Measurements from ENCODE around the gene DNAJC5.
"Not testable (repeated sequence)": the region's sequence is repeated elsewhere in the genome, so short reads cannot be mapped to it uniquely, and the experiment has no call there.

DNAJC5 gene

DNA sequence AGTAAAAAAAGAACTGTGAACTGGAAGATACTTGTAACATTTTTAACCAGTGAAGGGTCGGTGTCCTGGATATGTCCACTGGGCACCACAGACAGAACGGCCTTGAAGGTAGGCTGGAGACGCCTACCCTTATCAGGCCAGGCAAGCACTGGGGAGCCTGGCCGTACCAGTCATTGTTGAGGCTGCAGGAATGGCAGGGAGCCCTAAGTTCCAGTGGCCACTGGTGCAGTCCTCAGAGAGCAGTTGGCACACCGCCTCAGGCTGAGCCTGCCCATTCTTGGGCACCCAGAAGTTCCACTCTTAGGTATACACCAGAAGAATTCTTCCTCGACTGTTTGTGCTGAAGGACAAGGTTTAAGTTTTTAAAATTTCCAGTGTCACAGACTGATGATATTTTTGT is 20.5 kb downstream of the DNAJC5 start:
- DNase-seq: no peak

GRCh38 chr20:63916371-63916939 is 21.5 kb downstream of the DNAJC5 start:
- not testable (repeated sequence) for DNase-seq

DNA sequence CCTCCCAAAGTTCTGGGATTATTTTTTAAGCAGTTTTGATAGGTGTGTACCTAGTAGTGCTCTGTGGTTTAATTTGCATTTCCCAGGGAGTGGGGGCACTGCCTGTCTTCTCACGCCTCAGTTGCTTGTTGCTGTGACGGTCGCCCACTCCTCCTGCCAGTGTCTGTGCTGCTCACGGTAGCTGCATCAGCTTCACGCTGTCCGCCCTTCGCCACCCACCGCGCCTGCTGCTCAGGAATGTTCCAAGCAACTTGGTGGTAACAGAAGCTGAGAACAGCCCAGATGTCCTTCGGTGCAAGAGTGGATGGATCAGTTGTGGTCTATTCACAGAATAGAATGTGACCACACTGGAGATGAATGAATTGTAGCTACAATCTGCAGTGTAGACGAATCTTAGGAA is 22.9 kb downstream of the DNAJC5 start:
- DNase-seq: no peak

GRCh38 chr20:63919130-63919529 is 24.2 kb downstream of the DNAJC5 start:
- no peak for DNase-seq

- no peak for DNase-seq
Observed at GRCh38 chr20:63920226-63920625, 25.3 kb downstream of the DNAJC5 start.

- DNase-seq: no peak
Observed at GRCh38 chr20:63923651-63924050, 28.7 kb downstream of the DNAJC5 start.

DNA sequence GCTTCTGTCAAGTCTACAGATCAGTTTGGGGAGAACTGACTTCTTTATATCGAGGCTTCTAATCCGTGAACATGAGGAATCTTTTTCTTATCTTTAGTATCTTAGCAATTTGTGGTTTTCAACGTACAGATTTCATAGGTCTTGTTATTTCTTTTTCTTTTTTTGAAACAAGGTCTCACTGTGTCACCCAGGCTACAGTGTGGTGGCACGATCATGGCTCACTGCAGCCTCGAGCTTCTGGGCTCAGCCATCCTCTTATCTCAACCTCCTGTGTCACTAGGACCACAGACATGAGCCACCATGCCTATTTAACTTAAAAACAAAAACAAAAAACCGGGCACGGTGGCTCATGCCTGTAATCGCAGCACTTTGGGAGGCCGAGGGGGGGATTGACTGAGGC is 29.3 kb downstream of the DNAJC5 start:
- no peak for DNase-seq

- DNase-seq: no peak
Observed at GRCh38 chr20:63926298-63926697, 31.4 kb downstream of the DNAJC5 start.

- DNase-seq: no peak
Observed at GRCh38 chr20:63929071-63929470, 34.1 kb downstream of the DNAJC5 start.

GRCh38 chr20:63929473-63929883 is 34.6 kb downstream of the DNAJC5 start:
- not testable (repeated sequence) for DNase-seq

- DNase-seq: no peak
Observed at GRCh38 chr20:63930971-63931553, 36.1 kb downstream of the DNAJC5 start.

DNA sequence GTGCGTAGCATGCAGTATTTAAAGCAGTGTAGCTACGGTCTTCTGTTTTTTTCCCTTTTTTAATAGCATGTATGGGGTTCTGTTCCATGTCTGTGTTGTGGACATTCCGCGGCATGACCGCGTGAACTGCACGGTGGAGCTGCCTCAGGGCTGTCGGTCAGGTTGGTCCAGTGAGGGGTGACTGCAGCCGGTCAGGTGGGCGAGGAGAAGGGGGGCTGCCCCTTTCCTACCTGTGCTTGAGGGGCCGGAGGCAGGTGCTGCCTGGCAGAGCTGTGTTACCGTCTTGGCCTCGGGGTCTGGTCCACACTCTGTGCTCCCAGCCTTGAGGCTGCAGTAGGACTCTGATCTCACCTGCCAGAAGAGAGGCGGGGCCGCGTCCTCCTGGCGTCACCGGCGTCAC is 36.8 kb downstream of the DNAJC5 start:
- no peak for DNase-seq

GRCh38 chr20:63932606-63933160 is 37.8 kb downstream of the DNAJC5 start:
- DNase-seq: no peak

DNA sequence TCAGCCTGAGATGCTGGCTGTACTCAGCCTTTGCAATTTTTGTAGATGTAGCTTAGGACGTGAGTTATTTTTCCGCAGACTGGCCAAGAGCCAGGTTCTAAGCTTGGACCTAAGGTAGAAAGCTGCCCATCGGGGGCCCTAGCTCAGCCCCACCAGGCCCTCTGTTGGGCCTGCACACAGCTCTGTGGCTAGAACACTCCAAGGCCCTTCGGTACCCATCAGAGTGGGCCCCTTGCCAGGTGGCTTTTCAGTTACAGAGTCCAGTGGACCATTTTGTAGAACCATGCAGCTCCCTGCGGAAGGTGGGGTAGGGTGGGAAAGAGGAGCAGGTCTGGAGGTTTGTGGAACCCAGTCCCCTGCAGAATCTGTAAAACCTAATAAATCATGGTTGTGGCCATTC is 38.7 kb downstream of the DNAJC5 start:
- no peak for DNase-seq

- no peak for DNase-seq
Observed at GRCh38 chr20:63934271-63935068, 39.5 kb downstream of the DNAJC5 start.

DNA sequence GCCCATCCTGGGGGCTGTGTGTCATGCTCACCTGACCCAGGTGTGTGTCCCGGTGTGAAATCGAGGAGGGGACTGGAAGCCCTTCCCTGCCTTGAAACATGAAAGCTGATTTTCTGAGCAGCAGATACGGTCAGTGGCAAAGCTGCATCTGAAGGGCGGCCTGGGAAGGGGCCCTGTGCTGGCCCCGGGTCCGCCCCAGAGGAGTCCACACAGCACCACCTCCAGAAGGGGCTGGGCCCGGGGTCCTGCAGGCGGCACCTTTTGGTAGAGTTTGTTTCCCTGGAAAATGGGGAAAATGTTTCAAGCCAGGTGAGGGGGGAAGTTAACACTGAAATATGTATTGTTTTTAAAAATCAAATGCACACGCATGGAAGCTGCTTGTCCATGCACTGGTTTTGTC is 40.5 kb downstream of the DNAJC5 start:
- no peak for DNase-seq

DNA sequence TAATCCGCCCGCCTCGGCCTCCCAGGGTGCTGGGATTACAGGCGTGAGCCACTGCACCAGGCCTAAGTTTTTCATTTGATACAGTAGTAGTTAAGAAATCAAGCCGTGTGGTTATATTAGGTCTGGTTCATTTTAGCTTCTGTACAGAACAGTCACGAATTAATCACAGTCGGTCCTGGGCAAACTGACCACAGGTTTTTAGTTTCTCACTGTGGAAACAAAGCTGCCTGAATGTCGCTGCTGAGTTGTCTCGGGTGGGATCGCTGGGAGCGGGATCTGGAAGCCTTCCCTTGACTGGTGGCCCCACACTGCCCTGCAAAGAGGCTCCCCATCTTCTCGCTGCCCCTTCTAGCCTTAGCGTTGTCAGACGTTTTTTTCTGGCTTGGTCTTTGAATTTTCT is 42.7 kb downstream of the DNAJC5 start:
- no peak for DNase-seq

DNA sequence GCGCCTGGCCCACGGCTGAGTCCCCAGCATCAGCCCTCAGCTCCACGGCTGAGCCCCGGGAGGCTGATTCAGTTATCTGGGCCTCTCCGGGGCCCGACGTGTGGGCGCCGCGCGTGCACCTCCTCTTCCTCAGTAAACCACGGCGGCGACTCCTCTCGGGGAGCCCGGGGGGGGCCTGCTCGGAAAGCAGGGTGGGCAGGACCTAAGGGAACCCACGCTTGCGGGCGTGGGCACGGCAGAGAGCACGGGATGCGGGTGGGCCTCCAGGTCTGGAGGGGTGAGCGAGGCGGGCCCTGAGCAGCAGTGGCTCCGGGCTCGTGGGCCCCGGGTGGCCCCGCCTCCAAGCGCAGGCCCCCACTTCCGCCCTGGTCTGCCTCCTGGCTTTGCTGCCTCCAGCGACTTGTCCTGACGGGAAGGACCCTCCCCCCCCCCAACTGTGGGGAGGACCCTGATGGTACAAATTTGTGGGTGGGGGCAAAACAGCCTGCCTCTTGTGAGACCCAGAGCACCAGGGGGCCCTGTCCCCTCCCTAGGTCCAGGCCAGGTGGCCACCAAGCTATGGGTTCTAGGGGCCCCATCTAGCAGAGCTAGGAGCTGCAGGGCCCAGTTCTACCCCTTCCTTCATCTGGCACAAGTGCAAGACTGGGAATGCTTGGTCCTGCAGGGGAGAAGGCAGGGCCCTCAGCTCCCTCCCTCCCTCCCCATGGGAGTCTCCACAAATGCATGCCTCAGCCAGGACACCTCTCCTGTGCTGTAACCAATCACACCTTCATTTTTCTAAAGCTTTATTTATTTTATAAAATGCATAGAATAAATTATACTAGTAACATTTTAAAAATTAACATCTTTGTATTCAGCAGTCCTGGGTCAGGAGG is 44.4 kb downstream of the DNAJC5 start:
- no peak for DNase-seq

- no peak for DNase-seq
Observed at GRCh38 chr20:63940071-63940471, 45.1 kb downstream of the DNAJC5 start.

GRCh38 chr20:63940472-63941266 is 45.7 kb downstream of the DNAJC5 start:
- DNase-seq: no peak

DNA sequence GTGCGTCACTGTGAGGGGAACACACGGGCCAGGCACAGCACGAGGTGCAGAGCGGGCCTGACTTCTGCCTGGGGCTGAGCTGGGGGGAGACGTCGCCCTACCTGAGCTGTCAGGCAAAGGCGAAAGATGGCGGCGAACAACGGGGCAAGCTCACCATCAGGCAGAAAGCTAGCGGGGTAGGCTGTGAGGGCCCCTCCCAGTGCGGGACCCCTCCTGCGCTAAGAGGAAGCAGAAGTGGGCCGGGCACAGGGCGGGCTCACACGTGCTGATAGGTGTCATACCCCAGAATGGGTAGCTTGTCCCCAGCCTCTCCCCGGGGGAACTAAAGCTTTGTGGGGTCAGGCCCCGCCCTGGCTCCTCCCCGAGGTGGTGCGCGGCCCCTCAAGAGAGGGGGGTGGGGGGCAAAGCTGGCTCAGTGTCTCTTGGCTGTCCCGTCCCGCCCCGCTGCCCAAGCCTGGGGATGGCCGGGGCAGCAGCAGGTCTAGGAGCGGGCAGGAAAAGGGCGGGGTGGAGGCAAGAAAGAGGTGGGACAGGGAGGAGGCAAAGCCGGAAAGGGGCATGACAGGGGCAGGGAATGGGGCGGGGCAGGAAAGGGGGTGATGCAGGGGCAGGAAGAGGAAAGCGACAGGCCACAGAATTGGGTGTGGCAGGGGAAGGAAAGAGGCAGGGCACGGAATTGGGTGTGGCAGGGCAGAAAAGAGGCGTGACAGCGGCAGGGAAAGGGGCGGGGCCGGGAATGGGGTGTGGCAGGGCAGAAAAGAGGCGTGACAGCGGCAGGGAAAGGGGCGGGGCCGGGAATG is 46.6 kb downstream of the DNAJC5 start:
- peak; percentile 73 to 81 for DNase-seq

Data from inflammatory macrophage treated with lipopolysaccharide for 1 hour (primary cell).